A673 (cell line): ENCODE measurements around the gene TERT. TPM values are rescaled to one million over a fixed set of nuclear protein-coding genes. Genes with fewer than 3 reads are reported as not detected.

Experiments
- BruUV-seq: library from RNA; stranded (reverse); fragments of 400-500 nt; replicated peaks from 2 replicates; lab custom pipeline; 2021; lab: Mats Ljungman, UMichigan
- CTCF ChIA-PET: fragments of 300-600 bp; sonication (Branson Sonifier 250); formaldehyde crosslinking; loops from one replicate; lab custom pipeline; 2022; ENCODE audit warnings: antibody characterized with exemption; lab: Charles Lee
- POLR2A ChIA-PET: fragments of 300-600 bp; sonication (Branson Sonifier 250); formaldehyde crosslinking; loops from one replicate; lab custom pipeline; 2022; ENCODE audit warnings: antibody characterized with exemption; ENCODE audit not compliant: low non-redundant PET; lab: Charles Lee
- DNase-seq: peaks from one replicate; pipeline ENCODE4 v3.0.0-alpha.2; 2015; ENCODE audit warnings: low spot score
- H3K27ac ChIP-seq: fragments of 200-600 bp; sonication (generic); 2 replicates; pipeline ENCODE4 v1.5.1; 2016; ENCODE audit warnings: mixed run types, low read depth, mild to moderate bottlenecking, mixed read lengths, antibody characterized with exemption, low read length; ENCODE audit not compliant: poor library complexity, severe bottlenecking
- H3K27me3 ChIP-seq: fragments of 200-600 bp; sonication (generic); replicated peaks from 2 replicates; pipeline ENCODE4 v1.6.1; 2017; ENCODE audit warnings: mixed run types, low read depth, mild to moderate bottlenecking, mixed read lengths, antibody characterized with exemption, low read length; ENCODE audit not compliant: insufficient read depth, poor library complexity
- H3K36me3 ChIP-seq: fragments of 200-600 bp; sonication (generic); 2 replicates; pipeline ENCODE4 v1.6.1; 2016; ENCODE audit warnings: mixed run types, mild to moderate bottlenecking, mixed read lengths, antibody characterized with exemption, low read length; ENCODE audit not compliant: insufficient read depth, poor library complexity, severe bottlenecking
- H3K4me1 ChIP-seq: fragments of 200-600 bp; sonication (generic); 2 replicates; pipeline ENCODE4 v1.6.1; 2017; ENCODE audit warnings: mixed run types, mild to moderate bottlenecking, mixed read lengths, antibody characterized with exemption, low read length; ENCODE audit not compliant: insufficient read depth, poor library complexity, severe bottlenecking
- H3K4me3 ChIP-seq: fragments of 200-600 bp; sonication (generic); 2 replicates; pipeline ENCODE4 v1.5.1; 2016; ENCODE audit warnings: low read depth, mixed run types, mild to moderate bottlenecking, mixed read lengths, low read length; ENCODE audit not compliant: poor library complexity, severe bottlenecking
- H3K9me3 ChIP-seq: fragments of 200-600 bp; sonication (generic); 2 replicates; pipeline ENCODE4 v1.6.1; 2016; ENCODE audit warnings: mixed run types, low read depth, mild to moderate bottlenecking, mixed read lengths, antibody characterized with exemption, low read length; ENCODE audit not compliant: poor library complexity, severe bottlenecking
- EZH2 ChIP-seq: fragments of 200-600 bp; sonication (generic); IDR thresholded peaks from 2 replicates; pipeline ENCODE4 v1.6.1; 2017; ENCODE audit warnings: borderline replicate concordance, low read depth, mild to moderate bottlenecking, mixed read lengths, antibody characterized with exemption, low read length; ENCODE audit not compliant: poor library complexity, severe bottlenecking
- intact Hi-C: fragments of 100-400 bp; cut with micrococcal nuclease; formaldehyde crosslinking; loops from one replicate; pipeline ENCODE4 v1.10.0; 2022; ENCODE audit not compliant: unreplicated experiment
- total RNA-seq: library from RNA; stranded (reverse); gene quantifications from 2 replicates; pipeline ENCODE4 v1.2.3, GENCODE V29; 2021
- TF ChIP-seq, protein P1 (sequence below): fragments of 300-800, 200-600 bp; sonication (generic); conservative IDR thresholded peaks from 2 replicates; pipeline ENCODE4 v1.5.1; 2017; ENCODE audit warnings: low read depth, mild to moderate bottlenecking, antibody characterized with exemption, low read length, moderate library complexity, mixed read lengths

Gene TERT
- total RNA-seq, 1 experiment from 2014 or later = 14.2 TPM

DNA sequence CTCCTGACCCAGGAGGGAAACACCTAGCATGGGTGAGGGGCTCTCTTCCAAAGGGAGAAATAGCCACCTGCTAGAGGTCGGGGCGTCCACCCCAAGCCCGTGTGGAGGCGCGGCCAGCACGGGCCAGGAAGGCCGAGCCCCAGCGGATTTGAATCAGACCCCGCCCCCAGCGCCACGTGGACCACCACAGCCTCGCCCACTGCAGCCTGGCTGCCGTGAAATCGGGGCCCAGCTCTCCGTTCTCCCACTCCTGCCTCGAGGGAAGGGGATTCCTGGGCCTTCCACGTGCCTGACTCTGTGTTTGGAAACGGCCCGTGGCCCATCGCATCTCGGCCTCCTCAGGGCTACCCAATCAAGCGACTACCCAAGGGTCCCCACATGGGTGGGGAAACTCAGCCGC is 38.1 kb downstream of the TERT start:
- Histone ChIP-seq H3K36me3 (no peaks in the 10 kb centered on the region), H3K27ac (no peak overlapping the region), H3K9me3 (no peaks in the 10 kb centered on the region), H3K27me3 (no peaks in the 10 kb centered on the region), H3K4me1 (no peaks in the 10 kb centered on the region), H3K4me3 (no peak overlapping the region)
- no peak for DNase-seq
- intact Hi-C loops = no loop called here
- POLR2A ChIA-PET = no interaction called here
- TF ChIP-seq EZH2 = no peak
- CTCF ChIA-PET = no interaction called here
- BruUV-seq = no TSS peak

DNA sequence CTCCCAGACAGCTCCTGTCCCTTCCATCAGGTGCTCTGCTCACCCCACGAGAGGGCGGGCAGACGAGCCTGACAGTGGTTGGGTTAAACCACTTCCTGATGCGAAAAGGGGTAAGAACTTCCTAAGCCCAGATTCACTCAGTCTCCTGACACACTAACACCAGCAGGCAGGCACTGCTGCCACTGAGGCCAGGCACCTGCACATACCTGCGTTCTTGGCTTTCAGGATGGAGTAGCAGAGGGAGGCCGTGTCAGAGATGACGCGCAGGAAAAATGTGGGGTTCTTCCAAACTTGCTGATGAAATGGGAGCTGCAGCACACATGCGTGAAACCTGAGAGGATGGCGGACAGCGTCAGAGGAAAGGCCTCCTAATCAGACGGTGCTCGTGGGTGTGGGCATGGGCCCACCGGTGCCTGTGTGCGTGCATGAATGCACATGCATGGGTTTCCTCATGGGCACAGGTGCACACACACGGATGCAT is 39.7 kb downstream of the TERT start:
- no TSS peak for BruUV-seq
- CTCF ChIA-PET = no interaction called here
- Histone ChIP-seq H3K9me3 (no peaks in the 10 kb centered on the region), H3K27ac (no peak overlapping the region), H3K4me1 (no peaks in the 10 kb centered on the region), H3K27me3 (no peaks in the 10 kb centered on the region), H3K4me3 (no peak overlapping the region), H3K36me3 (no peaks in the 10 kb centered on the region)
- intact Hi-C loops = no loop called here
- DNase-seq = no peak
- no peak for TF ChIP-seq EZH2
- TF ChIP-seq, protein P1, sequence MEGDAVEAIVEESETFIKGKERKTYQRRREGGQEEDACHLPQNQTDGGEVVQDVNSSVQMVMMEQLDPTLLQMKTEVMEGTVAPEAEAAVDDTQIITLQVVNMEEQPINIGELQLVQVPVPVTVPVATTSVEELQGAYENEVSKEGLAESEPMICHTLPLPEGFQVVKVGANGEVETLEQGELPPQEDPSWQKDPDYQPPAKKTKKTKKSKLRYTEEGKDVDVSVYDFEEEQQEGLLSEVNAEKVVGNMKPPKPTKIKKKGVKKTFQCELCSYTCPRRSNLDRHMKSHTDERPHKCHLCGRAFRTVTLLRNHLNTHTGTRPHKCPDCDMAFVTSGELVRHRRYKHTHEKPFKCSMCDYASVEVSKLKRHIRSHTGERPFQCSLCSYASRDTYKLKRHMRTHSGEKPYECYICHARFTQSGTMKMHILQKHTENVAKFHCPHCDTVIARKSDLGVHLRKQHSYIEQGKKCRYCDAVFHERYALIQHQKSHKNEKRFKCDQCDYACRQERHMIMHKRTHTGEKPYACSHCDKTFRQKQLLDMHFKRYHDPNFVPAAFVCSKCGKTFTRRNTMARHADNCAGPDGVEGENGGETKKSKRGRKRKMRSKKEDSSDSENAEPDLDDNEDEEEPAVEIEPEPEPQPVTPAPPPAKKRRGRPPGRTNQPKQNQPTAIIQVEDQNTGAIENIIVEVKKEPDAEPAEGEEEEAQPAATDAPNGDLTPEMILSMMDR = no peak
- POLR2A ChIA-PET = interaction anchor here (0.6 kb wide), 1 partner anchor 8 kb away, joined by 3 read pairs; no protein-coding TSS in a partner anchor

DNA sequence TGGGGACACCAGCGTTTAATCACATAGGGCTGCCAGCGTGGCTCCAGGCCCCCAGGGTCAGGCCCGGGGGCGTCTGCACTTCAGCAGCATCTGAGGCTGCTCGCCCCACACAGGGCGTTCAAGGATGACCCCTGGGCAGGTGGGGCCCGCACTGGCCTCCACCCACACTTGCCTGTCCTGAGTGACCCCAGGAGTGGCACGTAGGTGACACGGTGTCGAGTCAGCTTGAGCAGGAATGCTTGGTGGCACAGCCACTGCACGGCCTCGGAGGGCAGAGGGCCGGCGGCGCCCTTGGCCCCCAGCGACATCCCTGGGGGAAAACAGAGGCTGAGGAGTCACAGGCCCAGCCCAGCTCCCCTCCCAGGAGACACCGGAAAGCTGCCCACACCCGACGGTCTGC is 40.7 kb downstream of the TERT start:
- Histone ChIP-seq H3K27me3 (peaks cover 3% of the 10 kb centered on the region), H3K27ac (no peak overlapping the region), H3K36me3 (no peaks in the 10 kb centered on the region), H3K4me3 (no peak overlapping the region), H3K9me3 (no peaks in the 10 kb centered on the region), H3K4me1 (no peaks in the 10 kb centered on the region)
- no peak for DNase-seq
- ChIA-PET POLR2A (no interaction called here), CTCF (no interaction called here)
- intact Hi-C loops = no loop called here
- BruUV-seq = no TSS peak
- TF ChIP-seq EZH2 = no peak
- TF ChIP-seq, protein P1 = no peak

DNA sequence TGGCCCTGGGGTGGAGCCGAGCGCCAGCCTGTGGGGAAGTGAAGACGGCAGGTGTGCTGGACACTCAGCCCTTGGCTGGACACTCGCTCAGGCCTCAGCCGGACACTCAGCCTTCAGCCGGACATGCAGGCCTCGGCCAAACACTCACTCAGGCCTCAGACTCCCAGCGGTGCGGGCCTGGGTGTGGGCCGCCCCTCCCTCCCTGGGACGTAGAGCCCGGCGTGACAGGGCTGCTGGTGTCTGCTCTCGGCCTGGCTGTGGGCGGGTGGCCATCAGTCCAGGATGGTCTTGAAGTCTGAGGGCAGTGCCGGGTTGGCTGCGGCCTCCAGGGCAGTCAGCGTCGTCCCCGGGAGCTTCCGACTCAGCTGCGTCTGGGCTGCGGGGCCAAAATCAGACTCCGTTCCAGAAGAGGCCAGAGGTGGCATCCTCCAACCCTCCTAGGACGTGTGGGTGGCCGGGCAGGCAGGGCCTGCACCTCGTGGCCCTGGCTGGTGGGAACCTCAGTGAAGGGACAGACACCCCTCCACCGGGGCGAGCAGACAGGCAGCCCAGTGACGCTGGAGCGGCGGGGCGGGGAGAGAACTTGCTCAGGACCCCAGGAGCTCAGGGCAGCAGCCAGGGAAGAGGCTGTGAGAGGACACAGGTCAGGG is 41.3 kb downstream of the TERT start:
- TF ChIP-seq, protein P1 = no peak
- no peak for TF ChIP-seq EZH2
- intact Hi-C loops = no loop called here
- no TSS peak for BruUV-seq
- POLR2A ChIA-PET = no interaction called here
- no peaks in the 10 kb centered on the region for H3K9me3 ChIP-seq
- H3K4me3 ChIP-seq = no peak overlapping the region
- H3K4me1 ChIP-seq = no peaks in the 10 kb centered on the region
- peaks cover 9% of the 10 kb centered on the region for H3K27me3 ChIP-seq
- CTCF ChIA-PET = no interaction called here
- DNase-seq = no peak
- no peak overlapping the region for H3K27ac ChIP-seq
- H3K36me3 ChIP-seq = no peaks in the 10 kb centered on the region
